ENCODE measurements around the gene RHOG. TPM values are rescaled to one million over a fixed set of nuclear protein-coding genes. Genes with fewer than 3 reads are reported as not detected.

RHOG gene
- total and polyA plus RNA-seq, 9 donors, result 23.3 to 49.2 (median 39.6) TPM

- Histone ChIP-seq H3K36me3 (no peaks in the 10 kb centered on the region), H3K27ac (no peak overlapping the region), H3K4me1 (ENCODE audit: insufficient read depth) (no peaks in the 10 kb centered on the region), H3K27me3 (no peaks in the 10 kb centered on the region), H3K4me3 (no peak overlapping the region), H3K9me3 (no peaks in the 10 kb centered on the region)
- 85 to 88% (median 88%) methylated on average over 3 of the region's 3 CpGs for WGBS, 3 donors
- TF ChIP-seq EP300 (IDR thresholded peaks at IDR 0.05) (no peak), CTCF (IDR thresholded peaks at IDR 0.05) (no peak), POLR2A (IDR thresholded peaks at IDR 0.05) (no peak)
- intact Hi-C loops (cut with DNase I), result no loop called here
- DNase-seq, result no peak
These were observed 17.5 kb downstream of the RHOG start for GRCh38 chr11:3823303-3823702.

GRCh38 chr11:3822312-3822711 lies 18.4 kb downstream of the RHOG start:
- no peaks in the 10 kb centered on the region for H3K4me1 ChIP-seq (ENCODE audit: insufficient read depth)
- WGBS, 3 donors, result 91 to 94% (median 94%) methylated on average over 7 of the region's 7 CpGs
- TF ChIP-seq EP300 (IDR thresholded peaks at IDR 0.05) (no peak), CTCF (IDR thresholded peaks at IDR 0.05) (no peak), POLR2A (IDR thresholded peaks at IDR 0.05) (no peak)
- no peaks in the 10 kb centered on the region for H3K27me3 ChIP-seq
- no peak for DNase-seq
- intact Hi-C loops (cut with DNase I), result no loop called here
- no peaks in the 10 kb centered on the region for H3K36me3 ChIP-seq
- no peaks in the 10 kb centered on the region for H3K9me3 ChIP-seq
- H3K27ac ChIP-seq, result no peak overlapping the region
- H3K4me3 ChIP-seq, result no peak overlapping the region

- no peaks in the 10 kb centered on the region for H3K36me3 ChIP-seq
- H3K27ac ChIP-seq, result no peak overlapping the region
- H3K27me3 ChIP-seq, result no peaks in the 10 kb centered on the region
- WGBS, 3 donors, result 96 to 100% (median 98%) methylated on average over 2 of the region's 2 CpGs
- no peaks in the 10 kb centered on the region for H3K4me1 ChIP-seq (ENCODE audit: insufficient read depth)
- TF ChIP-seq CTCF (IDR thresholded peaks at IDR 0.05) (no peak), EP300 (IDR thresholded peaks at IDR 0.05) (no peak), POLR2A (IDR thresholded peaks at IDR 0.05) (no peak)
- intact Hi-C loops (cut with DNase I), result no loop called here
- no peaks in the 10 kb centered on the region for H3K9me3 ChIP-seq
- no peak for DNase-seq
- no peak overlapping the region for H3K4me3 ChIP-seq
These were observed 19.8 kb downstream of the RHOG start for GRCh38 chr11:3820971-3821370.

GRCh38 chr11:3817181-3817800 lies 23.5 kb downstream of the RHOG start:
- Histone ChIP-seq H3K27ac (no peak overlapping the region), H3K4me1 (ENCODE audit: insufficient read depth) (no peaks in the 10 kb centered on the region), H3K36me3 (no peaks in the 10 kb centered on the region), H3K9me3 (no peaks in the 10 kb centered on the region), H3K4me3 (no peak overlapping the region), H3K27me3 (no peaks in the 10 kb centered on the region)
- TF ChIP-seq EP300 (IDR thresholded peaks at IDR 0.05) (no peak), CTCF (IDR thresholded peaks at IDR 0.05) (no peak)
- intact Hi-C loops (cut with DNase I), result no loop called here
- 86 to 90% (median 89%) methylated on average over 10 of the region's 10 CpGs for WGBS, 3 donors
- no peak for DNase-seq
